Left lung (tissue), 10 donors: ENCODE data around the gene RAB14. TPM values are rescaled to one million over a fixed set of nuclear protein-coding genes. Genes with fewer than 3 reads are reported as not detected.

ENCODE experiments used
- ATAC-seq: fragments of 200-7000 bp; cut with Tn5 transposase; one replicate; pipeline ENCODE4 v1.9.1; 2020; ENCODE audit warnings: moderate library complexity
- DNase-seq, 4 donors: peaks; one replicate each; pipeline ENCODE4 v3.0.0-alpha.2; 2013 to 2020
- H3K27ac ChIP-seq, 2 donors: fragments of 200-600 bp; sonication (generic) in 1 of 2; one replicate each; pipeline versions ENCODE4 v1.5.0 to v1.8.0; 2020 to 2021
- H3K27me3 ChIP-seq, 2 donors: fragments of 200-600 bp; sonication (generic) in 1 of 2; one replicate each; pipeline versions ENCODE4 v1.5.0 to v1.8.0; 2020 to 2021
- H3K36me3 ChIP-seq, 2 donors: fragments of 200-600 bp; sonication (generic) in 1 of 2; one replicate each; pipeline versions ENCODE4 v1.5.0 to v1.8.0; 2020 to 2021
- H3K4me1 ChIP-seq, 2 donors: fragments of 200-600 bp; one replicate each; pipeline ENCODE4 v1.8.0; 2021
- H3K4me3 ChIP-seq, 2 donors: fragments of 200-600 bp; sonication (generic) in 1 of 2; one replicate each; pipeline versions ENCODE4 v1.5.0 to v1.8.0; 2020 to 2021; ENCODE audit warnings: mild to moderate bottlenecking in 1 of 2
- H3K9me3 ChIP-seq, 2 donors: fragments of 200-600 bp; sonication (generic) in 1 of 2; one replicate each; pipeline versions ENCODE4 v1.5.0 to v1.8.0; 2020 to 2021
- CTCF ChIP-seq, 2 donors: fragments of 200-600 bp; sonication (generic) in 1 of 2; IDR thresholded peaks; one replicate each; pipeline versions ENCODE4 v1.5.0 to v1.8.0; 2021; ENCODE audit warnings: antibody characterized with exemption in 2 of 2
- intact Hi-C, 2 donors: fragments of 100-400 bp; cut with DNase I; formaldehyde crosslinking; loops; one replicate each; pipeline versions ENCODE4 v1.11.2 to v1.14.2; 2022
- polyA plus RNA-seq, 6 donors: library from polyadenylated mRNA; unstranded; fragments of 120-200 nt; gene quantifications; one replicate each; pipeline ENCODE4 v1.2.1, GENCODE V29; 2013; ENCODE audit not compliant: insufficient read length in 6 of 6
- total RNA-seq, 2 donors: library from RNA; stranded (reverse); fragmentation: NEBNext Ultra II Directional; extraction: Animal tissue kit (Norgen Biotek cat#: 25700); gene quantifications; one replicate each; pipeline ENCODE4 v1.2.1, GENCODE V29; 2021
- donor health status: DM: no; HTN: yes; CAD: no.
- donor health status: DM: no; HTN: no; CAD: no.

Gene RAB14
- total and polyA plus RNA-seq, 8 donors: 81.0 to 111 (median 89.5) TPM

- no peak for DNase-seq
- no peak for TF ChIP-seq CTCF (IDR thresholded peaks at IDR 0.05)
- Histone ChIP-seq H3K27ac (no peak overlapping the region), H3K27me3 (no peaks in the 10 kb centered on the region), H3K36me3 (no peaks in the 10 kb centered on the region), H3K4me3 (no peak overlapping the region), H3K9me3 (no peaks in the 10 kb centered on the region), H3K4me1 (no peaks in the 10 kb centered on the region)
- intact Hi-C loops: no loop called here
- no peak for ATAC-seq
Measured at GRCh38 chr9:121227862-121228261, 26.2 kb upstream of the RAB14 start.

DNA sequence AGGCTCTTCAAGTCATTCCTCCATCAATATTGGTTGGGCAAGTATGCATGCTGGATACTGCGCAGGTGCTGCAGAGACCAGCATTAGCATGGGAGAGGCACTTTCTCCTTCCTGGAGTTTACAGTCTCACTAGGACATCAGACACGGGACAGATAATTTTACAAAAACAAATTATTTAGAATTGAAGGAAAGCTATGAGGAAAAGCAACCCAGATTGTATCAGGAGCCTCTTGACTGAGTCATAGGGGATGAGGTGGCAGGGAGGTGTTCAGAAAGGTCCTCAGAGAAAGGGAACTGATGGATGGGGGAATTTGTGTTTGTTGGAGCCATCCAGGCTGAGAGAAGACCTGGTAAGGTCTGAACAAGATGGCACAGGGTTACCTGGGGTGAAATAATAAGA lies 24.5 kb upstream of the RAB14 start:
- H3K27ac ChIP-seq: no peak overlapping the region
- H3K4me1 ChIP-seq: peaks cover 0 to 7% of the 10 kb centered on the region in 2 donors
- no peaks in the 10 kb centered on the region for H3K9me3 ChIP-seq
- intact Hi-C loops: no loop called here
- no peaks in the 10 kb centered on the region for H3K27me3 ChIP-seq
- no peaks in the 10 kb centered on the region for H3K36me3 ChIP-seq
- DNase-seq: no peak
- H3K4me3 ChIP-seq: no peak overlapping the region
- no peak for ATAC-seq
- TF ChIP-seq CTCF (IDR thresholded peaks at IDR 0.05): no peak

GRCh38 chr9:121225240-121225639 lies 23.6 kb upstream of the RAB14 start:
- Histone ChIP-seq H3K4me1 (peaks cover 0 to 9% of the 10 kb centered on the region in 2 donors), H3K9me3 (no peaks in the 10 kb centered on the region), H3K27ac (no peak overlapping the region), H3K4me3 (no peak overlapping the region), H3K27me3 (no peaks in the 10 kb centered on the region), H3K36me3 (no peaks in the 10 kb centered on the region)
- ATAC-seq (no peak), DNase-seq (no peak)
- TF ChIP-seq CTCF (IDR thresholded peaks at IDR 0.05): no peak
- intact Hi-C loops: no loop called here

DNA sequence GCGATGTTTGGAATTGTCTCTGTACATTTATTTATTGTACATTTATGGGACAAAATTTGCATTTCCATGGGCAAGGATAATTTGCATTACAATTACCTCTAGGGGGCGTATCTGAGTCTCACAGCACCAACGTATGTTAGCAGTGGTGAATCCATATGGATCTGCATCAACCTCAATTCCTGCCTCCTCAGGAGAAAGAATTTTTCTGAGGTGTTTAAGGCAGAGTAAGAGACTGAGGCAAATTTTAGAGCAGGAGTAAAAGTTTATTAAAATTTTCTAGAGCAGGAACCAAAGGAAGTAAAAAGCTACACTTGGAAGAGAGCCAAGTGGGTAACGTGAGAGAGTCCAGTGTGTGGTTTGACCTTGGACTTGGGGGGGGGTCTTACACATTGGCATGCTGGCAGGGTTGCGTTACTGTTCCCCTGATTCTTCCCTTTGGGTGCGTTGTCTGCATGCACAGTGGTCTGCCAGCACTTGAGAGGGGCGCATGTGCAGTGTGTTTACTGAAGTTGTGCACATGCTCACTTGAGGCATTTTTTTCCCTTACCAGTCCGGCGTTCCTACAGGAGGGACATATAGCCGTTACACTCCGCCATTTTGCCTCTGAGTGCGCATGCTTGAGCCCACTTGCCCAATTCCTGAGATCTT lies 21.0 kb upstream of the RAB14 start:
- H3K4me1 ChIP-seq: peaks cover 0 to 9% of the 10 kb centered on the region in 2 donors
- DNase-seq (no peak), ATAC-seq (peak; percentile 74)
- H3K36me3 ChIP-seq: no peaks in the 10 kb centered on the region
- H3K27ac ChIP-seq: no peak overlapping the region
- H3K9me3 ChIP-seq: no peaks in the 10 kb centered on the region
- intact Hi-C loops: no loop called here
- TF ChIP-seq CTCF (IDR thresholded peaks at IDR 0.05): peak; percentile 64 to 72
- H3K27me3 ChIP-seq: no peaks in the 10 kb centered on the region
- no peak overlapping the region for H3K4me3 ChIP-seq

DNA sequence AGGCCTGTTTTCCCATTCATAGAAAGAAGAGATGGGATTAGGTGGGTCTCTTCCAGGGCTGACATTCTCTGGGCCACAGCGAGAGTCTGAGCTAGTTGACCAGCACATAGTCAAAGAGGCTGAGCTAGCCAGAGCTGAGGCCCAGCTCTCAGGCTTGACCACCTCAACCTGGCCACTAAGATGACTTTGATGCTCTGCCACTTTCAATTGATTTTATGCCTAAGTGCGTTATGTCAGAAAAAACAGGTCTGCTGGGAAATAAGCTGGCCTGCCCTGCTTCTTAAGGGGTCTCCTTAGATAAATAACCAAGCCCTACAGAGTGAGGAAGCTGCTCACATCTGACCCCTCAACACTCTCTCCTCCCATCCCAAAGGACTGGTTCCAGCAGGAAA lies 20.0 kb upstream of the RAB14 start:
- Histone ChIP-seq H3K36me3 (no peaks in the 10 kb centered on the region), H3K4me1 (peaks cover 0 to 12% of the 10 kb centered on the region in 2 donors), H3K9me3 (no peaks in the 10 kb centered on the region), H3K27me3 (no peaks in the 10 kb centered on the region), H3K4me3 (no peak overlapping the region), H3K27ac (no peak overlapping the region)
- TF ChIP-seq CTCF (IDR thresholded peaks at IDR 0.05): no peak
- no peak for DNase-seq
- intact Hi-C loops: no loop called here
- ATAC-seq: no peak
